Measurements from ENCODE around the gene IMPDH1. TPM values are rescaled to one million over a fixed set of nuclear protein-coding genes. Genes with fewer than 3 reads are reported as not detected.
A peak's percentile ranks its signal among the peaks of the same experiment; 100 is the strongest.

IMPDH1 gene
- total RNA-seq, 1 experiment from 2014 or later: 74.0 TPM

- DNase-seq (ENCODE audit: unreplicated experiment): peak; percentile 29
- intact Hi-C loops (cut with micrococcal nuclease): no loop called here
- H3K9me3 Mint-ChIP-seq (ENCODE audit: unreplicated experiment): no peaks in the 10 kb centered on the region
- H3K27ac Mint-ChIP-seq (ENCODE audit: low read depth, unreplicated experiment): peak overlapping the region; percentile 88
- no peak for TF ChIP-seq CTCF (IDR thresholded peaks at IDR 0.05; ENCODE audit: unreplicated experiment)
- BruUV-seq (replicated peaks): no TSS peak
- CTCF ChIA-PET: interaction anchor here (2.1 to 5.2 kb wide), 2 partner anchors 29 to 30 kb away, joined by 35 to 68 read pairs; no protein-coding TSS in a partner anchor
- H3K4me1 Mint-ChIP-seq (ENCODE audit: insufficient read depth, unreplicated experiment): peaks cover 14% of the 10 kb centered on the region
- H3K27me3 Mint-ChIP-seq (ENCODE audit: insufficient read depth, unreplicated experiment): peaks cover 19% of the 10 kb centered on the region
- peak overlapping the region; percentile 95 for H3K4me3 Mint-ChIP-seq (ENCODE audit: unreplicated experiment)
- peaks cover 7% of the 10 kb centered on the region for H3K36me3 Mint-ChIP-seq (ENCODE audit: insufficient read depth, unreplicated experiment)
- POLR2A ChIA-PET: interaction anchor here (0.8 to 1.5 kb wide), 6 partner anchors 12 to 52 kb away, joined by 3 to 6 read pairs (median 4); partner anchors contain the start of gene METTL2B
Measured at GRCh38 chr7:128456255-128456725, 46.5 kb upstream of the IMPDH1 start.

GRCh38 chr7:128455543-128456254 is 45.9 kb upstream of the IMPDH1 start, which contains the start of gene HILPDA:
TSS of gene HILPDA (plus strand) at chr7:128455878. CDS start at chr7:128457269, 1,391 bp downstream.
- H3K36me3 Mint-ChIP-seq (ENCODE audit: insufficient read depth, unreplicated experiment): peaks cover 7% of the 10 kb centered on the region
- TF ChIP-seq CTCF (IDR thresholded peaks at IDR 0.05; ENCODE audit: unreplicated experiment): no peak
- peak within 1 kb of the TSS; percentile 95 for H3K4me3 Mint-ChIP-seq (ENCODE audit: unreplicated experiment)
- POLR2A ChIA-PET: interaction anchor here (0.7 to 1.5 kb wide), 13 partner anchors 11 to 601 kb away, joined by 3 to 7 read pairs (median 4); partner anchors contain the start of gene METTL2B
- peaks cover 14% of the 10 kb centered on the region for H3K4me1 Mint-ChIP-seq (ENCODE audit: insufficient read depth, unreplicated experiment)
- TSS peak; percentile 50 for BruUV-seq (replicated peaks)
- DNase-seq (ENCODE audit: unreplicated experiment): peak; percentile 94
- peak within 1 kb of the TSS; percentile 88 for H3K27ac Mint-ChIP-seq (ENCODE audit: low read depth, unreplicated experiment)
- peaks cover 25% of the 10 kb centered on the region for H3K27me3 Mint-ChIP-seq (ENCODE audit: insufficient read depth, unreplicated experiment)
- CTCF ChIA-PET: interaction anchor here (0.6 to 5.2 kb wide), 8 partner anchors 16 to 127 kb away, joined by 3 to 68 read pairs (median 4); no protein-coding TSS in a partner anchor
- H3K9me3 Mint-ChIP-seq (ENCODE audit: unreplicated experiment): no peaks in the 10 kb centered on the region
- intact Hi-C loops (cut with micrococcal nuclease): no loop called here

DNA sequence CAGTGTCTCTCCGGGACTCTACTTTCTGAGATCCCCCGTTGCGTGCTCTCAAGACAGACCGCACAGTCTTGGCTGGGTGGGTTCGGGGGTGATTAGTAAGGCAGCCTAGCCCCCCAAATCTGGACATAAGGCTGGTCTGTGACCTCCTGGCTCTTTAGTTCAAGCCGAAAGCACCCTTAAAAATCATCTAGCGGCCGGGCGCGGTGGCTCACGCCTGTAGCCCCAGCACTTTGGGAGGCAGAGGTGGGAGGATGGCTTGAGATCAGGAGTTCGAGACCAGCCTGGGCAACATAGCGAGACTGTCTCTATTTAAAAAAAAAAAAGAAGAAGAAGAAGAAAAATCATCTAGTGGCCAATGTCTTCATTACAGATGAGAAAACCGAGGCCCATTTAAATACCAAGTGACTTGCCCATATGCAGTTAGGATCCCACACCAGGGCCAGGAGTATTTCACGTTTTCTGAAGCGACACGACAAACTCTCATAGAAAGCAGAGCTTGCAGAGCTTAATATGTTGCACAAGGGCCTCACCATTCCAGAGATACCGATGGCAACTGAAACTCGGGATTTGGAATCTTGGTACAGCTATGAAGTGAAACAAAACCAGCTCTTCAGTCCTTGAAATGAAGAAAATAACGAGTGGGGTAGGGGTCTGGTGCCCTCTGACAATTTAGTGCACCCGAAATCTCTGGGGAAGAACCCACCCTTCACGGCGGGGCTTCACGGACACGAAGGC is 45.2 kb upstream of the IMPDH1 start:
- Mint-ChIP-seq H3K27me3 (ENCODE audit: insufficient read depth, unreplicated experiment) (peaks cover 27% of the 10 kb centered on the region), H3K27ac (ENCODE audit: low read depth, unreplicated experiment) (peak overlapping the region; percentile 88), H3K9me3 (ENCODE audit: unreplicated experiment) (no peaks in the 10 kb centered on the region), H3K4me1 (ENCODE audit: insufficient read depth, unreplicated experiment) (peaks cover 14% of the 10 kb centered on the region), H3K36me3 (ENCODE audit: insufficient read depth, unreplicated experiment) (peaks cover 7% of the 10 kb centered on the region), H3K4me3 (ENCODE audit: unreplicated experiment) (peak overlapping the region; percentile 95)
- CTCF ChIA-PET: interaction anchor here (0.7 to 5.2 kb wide), 9 partner anchors 7 to 637 kb away, joined by 3 to 68 read pairs (median 3); no protein-coding TSS in a partner anchor
- DNase-seq (ENCODE audit: unreplicated experiment): no peak
- intact Hi-C loops (cut with micrococcal nuclease): no loop called here
- POLR2A ChIA-PET: interaction anchor here (0.7 to 1.5 kb wide), 12 partner anchors 10 to 601 kb away, joined by 3 to 7 read pairs (median 4); partner anchors contain the start of gene METTL2B
- no peak for TF ChIP-seq CTCF (IDR thresholded peaks at IDR 0.05; ENCODE audit: unreplicated experiment)
- BruUV-seq (replicated peaks): TSS peak; percentile 90
